Stimulated activated CD8-positive, alpha-beta memory T cell treated with anti-CD3 and anti-CD28 coated beads, Interleukin-2, amount 100 ng/mL, for 48 hours (primary cell): ENCODE measurements around the gene NEDD4L.
"Not testable (repeated sequence)": the region's sequence is repeated elsewhere in the genome, so short reads cannot be mapped to it uniquely, and the experiment has no call there.

Experiments
- DNase-seq, 2 donors: peaks; one replicate each; pipeline ENCODE4 v3.0.0-alpha.2; 2020; ENCODE audit warnings: low read depth in 2 of 2

NEDD4L gene

DNA sequence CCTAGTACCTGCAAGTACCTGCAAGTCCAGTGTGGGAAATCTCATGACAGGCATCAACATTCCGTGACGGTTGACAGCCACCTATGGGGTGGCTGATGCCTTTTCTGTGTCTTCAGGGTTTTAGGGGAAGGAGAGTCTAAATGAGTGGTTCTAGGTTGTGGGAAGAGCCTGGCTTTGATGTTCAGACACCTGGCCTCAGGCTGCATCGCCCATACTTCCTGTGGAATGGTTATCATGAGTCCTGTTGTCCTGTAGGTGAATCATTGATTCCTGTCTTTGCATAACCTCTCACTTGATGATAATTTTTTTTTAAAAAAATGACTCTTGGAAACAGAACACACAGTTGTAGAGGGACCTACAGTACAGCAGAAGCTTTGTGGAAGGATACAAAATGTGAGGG is 108.9 kb downstream of the NEDD4L start:
- no peak for DNase-seq

DNA sequence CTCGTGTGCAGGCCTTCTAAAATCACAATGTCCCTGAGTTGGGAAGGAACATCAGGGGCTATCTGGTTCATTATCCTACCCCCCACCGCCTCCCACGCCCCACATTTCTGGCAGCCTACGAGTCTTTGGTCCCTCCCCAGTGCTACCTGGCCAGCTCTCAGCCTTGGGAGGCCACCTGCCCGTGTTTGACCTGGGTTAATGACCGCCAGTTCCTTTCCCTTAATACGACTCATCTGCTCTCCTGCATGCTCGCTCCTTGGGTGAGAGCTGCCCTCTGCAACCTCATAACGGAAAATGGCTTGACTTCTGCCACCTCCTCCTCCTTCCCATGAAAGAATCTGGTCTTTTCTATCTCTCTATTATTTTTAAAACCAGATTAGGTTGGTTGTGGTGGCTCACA is 112.5 kb downstream of the NEDD4L start:
- DNase-seq = no peak

DNA sequence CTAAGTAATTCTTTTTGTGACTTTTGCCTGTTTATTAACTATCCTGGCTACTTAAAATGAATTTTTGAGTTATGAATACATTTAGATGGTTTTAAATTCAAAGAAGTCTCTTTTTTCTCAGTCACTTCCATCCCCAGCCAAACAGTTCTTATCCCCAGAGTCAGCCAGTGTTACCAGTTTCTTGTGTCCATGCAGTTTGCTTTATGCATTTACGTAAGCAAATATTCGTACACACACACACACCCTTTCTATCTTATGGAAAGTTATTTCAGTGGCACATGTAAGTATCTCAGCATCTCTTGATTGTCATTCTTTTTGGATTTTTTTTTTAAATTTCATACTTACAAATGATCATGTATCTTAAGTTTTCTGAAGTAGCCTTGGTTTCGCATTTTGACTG is 113.2 kb downstream of the NEDD4L start:
- no peak for DNase-seq

DNA sequence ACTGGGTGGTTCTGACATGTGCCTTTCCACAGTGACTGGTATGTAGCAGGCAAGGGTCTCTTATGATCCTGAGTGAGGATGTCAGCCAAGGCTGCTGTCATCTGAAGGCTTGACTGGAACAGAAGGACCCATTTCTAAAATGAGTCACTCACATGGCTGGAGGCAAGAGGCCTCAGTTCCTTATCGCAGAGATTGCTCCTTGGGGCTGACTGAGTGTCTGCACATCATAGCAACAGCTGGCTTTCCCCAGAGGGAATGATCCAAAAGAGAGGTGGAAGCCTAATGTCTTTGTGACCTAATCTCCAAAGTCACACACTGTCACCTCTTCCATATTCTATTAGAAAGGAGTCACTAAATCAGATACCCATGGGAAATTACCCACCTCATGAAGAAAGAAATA is 114.0 kb downstream of the NEDD4L start:
- no peak for DNase-seq

DNA sequence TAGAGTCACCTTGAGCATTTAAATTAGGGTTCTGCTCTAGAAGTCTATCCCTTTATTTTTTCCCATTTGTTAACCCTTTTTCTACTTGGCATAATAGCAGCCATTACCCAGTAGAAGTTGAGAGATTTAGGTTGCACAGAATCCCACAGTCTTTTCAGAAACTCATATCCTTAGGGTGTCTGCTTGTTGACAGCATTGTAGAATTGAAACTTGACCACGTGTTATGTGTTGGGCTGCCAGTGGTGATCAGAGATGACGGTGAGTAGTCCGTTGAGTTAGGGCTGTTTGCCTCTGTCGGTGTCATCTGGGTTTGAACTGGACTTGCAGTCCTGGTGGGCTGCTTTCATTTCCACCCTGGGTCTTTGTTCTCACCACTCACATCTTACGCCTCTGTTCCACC is 114.4 kb downstream of the NEDD4L start:
- no peak for DNase-seq

DNA sequence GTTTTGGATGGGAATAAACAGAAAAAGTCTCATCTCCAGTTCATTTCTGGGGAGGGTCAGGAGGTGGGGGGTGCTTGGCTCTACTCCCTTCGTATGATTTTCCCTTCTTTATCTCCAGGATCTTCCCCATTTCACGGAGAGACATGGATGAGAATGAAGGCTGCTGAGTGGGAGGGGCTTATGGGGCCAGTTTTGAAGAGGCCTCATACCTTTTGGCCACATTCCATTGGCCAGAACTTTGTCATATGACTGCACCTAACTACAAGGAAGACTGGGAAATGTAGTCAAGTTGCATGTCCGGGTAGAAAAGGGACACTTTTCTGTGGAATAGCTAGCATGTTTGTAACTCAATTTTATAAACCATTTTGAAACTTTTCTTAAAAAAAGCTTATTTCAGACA is 117.6 kb downstream of the NEDD4L start:
- no peak for DNase-seq

DNA sequence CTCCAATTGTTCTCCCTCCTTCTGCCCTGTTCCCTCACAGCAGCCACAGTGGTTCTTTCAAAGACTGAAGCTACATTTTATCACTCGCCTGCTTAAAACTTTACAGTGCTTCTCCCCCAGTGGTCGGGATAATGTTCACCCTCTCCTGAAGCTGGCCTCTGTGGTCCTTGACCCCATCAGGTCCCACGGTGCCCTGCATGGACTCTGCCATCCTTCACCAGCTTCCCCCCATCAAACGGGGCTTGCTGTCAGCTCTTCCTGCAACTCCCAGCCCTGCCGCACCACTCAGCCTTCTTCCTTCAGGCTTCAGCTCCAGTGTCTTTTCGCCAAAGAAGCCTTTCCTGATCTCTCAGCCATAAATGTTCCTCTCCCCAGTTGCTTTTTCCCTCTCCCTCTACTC is 118.1 kb downstream of the NEDD4L start:
- DNase-seq = no peak

DNA sequence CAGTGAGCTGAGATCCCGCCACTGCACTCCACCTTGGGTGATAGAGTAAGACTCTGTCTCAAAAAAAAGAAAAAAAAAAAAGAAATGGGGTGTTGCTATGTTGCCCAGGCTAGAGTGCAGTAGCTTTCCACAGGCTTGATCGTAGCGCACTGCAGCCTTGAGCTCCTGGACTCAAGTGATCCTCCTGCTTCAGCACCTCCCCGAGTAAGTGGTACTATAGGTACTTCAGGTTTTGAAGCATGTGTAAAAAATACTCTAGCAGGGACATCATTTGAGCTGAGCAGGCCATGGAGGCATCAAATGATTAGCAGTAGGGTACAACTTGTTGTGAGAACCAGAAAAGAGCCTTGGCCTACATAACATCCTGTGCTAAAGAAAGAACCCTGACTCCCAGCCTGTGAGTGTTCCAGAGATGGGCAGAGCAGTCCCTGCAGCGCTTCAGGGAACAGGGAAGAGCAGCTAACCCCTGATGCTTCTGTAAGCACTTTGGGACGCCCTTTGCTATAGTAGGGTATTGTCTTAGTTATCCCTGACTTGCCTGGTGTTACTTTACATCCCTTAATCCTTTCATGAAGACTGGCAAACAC is 119.1 kb downstream of the NEDD4L start:
- DNase-seq = no peak

DNA sequence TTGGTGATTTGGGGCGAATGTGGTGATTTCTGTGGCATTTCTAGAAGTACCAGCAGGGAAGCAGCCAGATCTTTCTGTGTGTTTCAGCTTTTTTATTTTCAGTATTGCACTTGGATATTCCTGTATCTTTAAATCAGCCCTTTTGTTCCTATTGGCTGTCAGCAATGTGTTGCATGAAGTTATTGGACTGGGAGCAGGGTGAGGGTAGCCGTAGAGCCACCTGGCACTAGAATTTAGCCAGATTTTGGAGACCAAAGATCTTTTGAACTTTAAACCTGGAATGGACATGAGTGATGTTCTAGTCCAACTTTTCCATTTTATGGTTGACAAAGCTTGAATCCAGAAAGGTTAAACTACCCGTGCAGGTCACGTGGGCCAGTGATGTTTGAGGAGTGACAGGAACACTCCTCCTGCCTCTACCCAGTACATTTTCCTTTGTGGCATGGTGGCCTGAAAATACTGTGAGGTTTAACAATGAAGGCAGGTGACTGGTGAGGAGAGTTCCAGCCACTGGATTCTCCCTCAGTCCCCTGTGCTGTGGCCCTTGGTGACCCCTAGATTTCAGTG is 122.3 kb downstream of the NEDD4L start:
- no peak for DNase-seq

DNA sequence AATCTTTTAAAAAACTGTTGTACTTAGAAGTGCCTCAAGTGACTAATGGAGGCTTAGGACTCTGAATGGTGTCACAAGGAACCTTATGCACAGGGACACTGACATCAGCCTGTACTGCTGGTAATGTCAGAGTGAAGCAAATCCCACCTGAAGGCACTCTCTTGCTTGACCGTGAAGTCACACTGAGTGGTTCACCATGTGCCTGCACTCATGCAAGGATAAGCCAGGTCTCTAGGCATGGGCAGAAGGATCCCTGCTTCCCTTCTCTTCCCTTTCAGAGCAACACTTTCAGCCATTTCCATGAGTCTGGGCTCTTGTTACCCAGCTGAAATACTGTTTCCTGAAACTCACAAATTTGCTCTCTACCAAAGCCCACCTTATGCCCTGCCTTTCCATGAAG is 123.0 kb downstream of the NEDD4L start:
- no peak for DNase-seq

DNA sequence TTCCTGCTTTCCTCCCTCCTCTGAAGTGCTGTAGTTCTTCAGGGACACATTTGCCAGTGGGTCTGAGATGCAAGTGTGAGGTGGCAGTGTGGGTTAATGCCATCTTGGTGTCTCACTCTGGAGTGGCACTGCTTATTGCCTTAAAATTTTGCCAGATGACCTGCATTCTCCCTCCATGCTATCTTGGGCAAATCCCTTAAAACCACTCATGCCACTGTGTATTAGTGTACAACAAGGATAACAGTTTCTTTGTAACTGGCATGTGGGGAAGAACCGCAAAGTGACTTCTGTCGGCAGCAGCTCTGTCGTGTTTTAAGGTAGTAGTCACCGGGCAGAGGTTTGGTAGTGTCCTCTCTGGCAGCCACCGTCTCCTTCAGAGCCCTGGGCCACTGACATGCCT is 124.2 kb downstream of the NEDD4L start:
- no peak for DNase-seq

DNA sequence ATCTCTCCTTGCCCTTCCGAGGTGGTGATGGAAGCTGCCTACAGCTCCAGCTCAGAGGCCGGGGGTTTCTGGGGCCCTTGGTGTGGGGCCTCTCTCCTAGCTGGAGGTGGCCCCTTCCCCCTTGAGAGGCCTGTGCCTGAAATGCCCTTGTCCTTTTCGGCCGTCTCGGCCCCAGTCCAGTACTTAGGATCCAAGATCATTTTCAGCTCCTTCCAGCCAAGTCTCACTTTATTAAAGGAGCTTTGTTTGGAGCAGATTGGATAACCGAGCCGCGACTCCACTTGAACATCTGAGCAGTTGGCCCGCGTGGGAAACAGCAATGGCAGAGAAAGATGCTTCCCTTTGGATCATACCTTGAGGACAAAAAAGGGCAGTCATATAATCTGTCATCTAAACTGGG is 125.0 kb downstream of the NEDD4L start:
- no peak for DNase-seq

DNA sequence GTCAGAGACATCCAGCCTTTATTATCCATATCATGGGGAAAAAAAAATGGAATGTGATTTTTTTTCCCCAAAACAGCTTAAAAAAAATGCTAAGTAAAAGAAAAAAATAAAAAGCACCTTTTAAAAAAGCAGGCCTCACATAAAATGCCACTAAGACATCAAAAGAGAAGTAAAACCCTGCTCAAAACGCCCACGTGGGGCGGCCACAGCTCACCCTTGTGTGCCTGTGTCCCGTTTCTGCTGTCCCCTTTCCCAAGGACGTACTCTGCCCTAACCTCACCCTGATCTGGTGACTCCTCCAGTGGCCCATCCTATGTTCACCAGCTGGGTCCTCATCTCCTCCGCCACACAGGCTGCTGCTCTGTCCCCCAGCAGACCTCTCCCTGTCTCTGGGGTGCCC is 125.4 kb downstream of the NEDD4L start:
- no peak for DNase-seq

DNA sequence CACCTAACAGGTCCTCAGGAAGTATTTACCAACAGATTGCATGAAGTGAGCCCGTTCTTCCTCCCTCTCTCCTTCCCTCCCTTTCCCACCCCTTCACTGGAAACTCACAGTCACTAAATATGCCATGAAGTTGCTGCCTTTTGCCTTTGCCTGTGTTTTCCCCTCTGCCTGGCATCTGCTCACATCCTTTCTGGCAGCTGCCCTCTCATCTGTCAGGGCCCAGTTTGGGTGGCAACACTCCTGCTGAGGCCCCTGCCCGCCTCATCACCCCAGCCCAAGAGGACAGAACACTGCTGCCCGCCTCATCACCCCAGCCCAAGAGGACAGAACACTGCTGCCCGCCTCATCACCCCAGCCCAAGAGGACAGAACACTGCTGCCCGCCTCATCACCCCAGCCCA is 126.0 kb downstream of the NEDD4L start:
- DNase-seq = not testable (repeated sequence)

DNA sequence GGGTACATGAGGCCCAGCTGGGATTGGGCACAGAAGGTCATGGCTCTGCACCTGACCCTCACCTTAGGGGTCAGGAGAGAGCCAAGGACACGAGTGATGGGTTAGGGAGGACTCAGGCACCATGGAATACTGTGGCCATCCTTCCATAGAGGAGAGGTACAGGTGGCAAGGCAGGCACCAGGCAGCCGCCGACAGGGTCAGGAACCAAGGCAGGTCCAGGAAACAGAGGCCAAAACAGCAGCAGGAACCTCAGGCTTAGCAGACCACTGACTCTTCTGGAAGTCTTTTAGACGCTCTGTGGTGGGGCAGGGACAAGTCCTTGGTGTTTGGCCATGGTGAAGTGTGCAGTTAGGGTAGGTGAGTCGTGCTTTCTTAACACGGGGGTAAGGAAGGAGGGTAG is 128.0 kb downstream of the NEDD4L start:
- no peak for DNase-seq

DNA sequence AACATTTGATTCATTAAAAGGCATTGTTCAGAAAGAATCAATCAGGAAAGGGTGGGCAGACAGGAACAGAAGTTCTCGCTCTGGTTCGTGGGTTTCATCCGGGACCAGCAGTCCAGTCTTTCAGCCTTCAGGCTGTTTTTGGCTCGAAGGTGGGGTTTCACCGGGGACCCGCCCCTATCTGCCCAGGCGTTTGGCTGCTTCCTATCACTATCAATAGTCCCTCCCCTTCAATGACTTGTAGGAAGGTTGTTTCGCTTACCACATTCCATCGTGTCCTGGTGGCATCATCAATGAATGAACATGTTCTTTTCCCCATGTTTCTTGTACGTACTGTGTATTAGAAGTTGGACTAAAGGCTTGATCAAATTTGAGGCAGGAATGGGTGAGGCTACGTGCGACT is 130.3 kb downstream of the NEDD4L start:
- no peak for DNase-seq

DNA sequence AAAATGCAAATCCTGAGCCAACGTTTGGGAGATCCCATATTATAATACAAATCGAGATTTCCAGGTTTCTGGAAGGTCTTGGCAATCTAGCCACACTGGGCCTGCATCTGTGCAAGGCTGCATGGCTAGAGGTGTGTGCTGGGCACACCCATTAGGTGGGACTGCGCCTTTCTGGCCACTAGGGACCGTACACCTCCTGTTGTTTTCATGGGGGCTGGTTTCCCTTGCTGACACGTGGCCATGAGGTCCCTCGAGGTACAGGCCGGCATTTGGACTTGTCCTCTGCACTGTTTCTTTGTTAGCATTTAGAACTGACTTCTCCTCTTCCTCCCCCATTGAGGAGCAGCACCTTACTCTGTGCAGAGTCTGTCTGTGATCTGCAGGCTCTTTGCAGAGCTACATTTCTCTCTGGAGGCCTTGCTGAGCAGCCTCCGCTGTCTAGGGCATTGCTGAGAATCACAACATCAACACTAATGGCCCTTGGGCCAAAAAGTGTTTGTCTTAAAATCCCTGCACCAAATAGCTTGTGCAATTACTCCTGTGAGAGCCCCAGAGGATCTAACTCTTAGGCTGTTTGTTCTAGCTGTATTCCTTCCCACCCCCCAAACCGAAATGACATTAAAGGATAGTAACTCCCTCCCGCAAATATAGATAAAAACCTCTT is 131.2 kb downstream of the NEDD4L start:
- no peak for DNase-seq

DNA sequence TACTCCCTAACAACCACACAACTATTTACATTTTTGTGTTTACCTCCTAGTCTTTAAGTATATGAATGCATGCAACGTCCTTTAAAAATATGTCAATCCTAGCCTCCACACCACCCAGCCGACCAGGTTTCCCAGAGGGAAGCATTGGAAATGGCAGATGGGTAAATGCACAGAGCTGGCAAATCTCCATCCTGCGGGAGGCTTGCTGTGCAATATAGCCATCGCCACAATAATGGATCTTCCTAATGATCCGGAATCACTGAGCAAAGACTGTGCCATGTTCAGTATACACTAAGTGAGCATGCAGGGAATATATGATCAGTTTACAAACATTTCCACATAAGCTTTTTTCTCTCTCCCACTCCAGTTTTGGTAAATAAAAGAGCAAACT is 131.8 kb downstream of the NEDD4L start:
- DNase-seq = no peak

DNA sequence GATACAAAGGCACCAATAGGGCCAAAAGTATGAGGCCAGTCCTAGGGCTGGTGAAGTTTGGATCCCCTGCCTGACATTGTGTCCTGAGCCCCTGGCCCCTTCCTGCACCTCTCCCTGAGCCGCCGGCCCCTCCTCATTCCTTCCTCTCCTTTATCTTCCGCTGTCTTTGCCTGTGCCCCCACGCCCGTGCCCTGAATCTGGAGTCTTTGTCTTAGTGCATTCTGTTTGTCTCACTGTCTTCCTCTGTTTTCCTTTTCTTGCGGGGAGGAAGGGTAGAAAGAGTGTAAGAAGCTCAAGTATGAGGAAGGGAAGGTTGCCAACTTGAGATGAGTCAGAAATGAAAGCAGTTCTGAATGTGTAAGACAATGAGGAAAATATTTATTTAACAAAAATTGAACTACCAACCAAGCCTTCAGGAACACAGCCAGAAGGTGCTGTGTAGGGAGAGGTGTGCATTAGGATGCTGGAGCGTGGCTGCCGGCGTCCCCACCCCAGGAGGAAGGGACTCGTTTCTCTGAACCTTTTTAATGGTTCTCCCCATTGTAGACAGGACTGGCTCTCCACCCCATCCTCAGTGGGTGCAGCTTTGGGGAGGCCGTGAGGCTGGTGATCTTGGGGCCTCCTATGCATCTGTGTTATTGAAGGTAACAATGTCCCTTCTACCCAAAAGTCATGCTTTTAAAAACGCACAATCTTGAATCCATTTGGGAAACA is 133.1 kb downstream of the NEDD4L start:
- DNase-seq = no peak

DNA sequence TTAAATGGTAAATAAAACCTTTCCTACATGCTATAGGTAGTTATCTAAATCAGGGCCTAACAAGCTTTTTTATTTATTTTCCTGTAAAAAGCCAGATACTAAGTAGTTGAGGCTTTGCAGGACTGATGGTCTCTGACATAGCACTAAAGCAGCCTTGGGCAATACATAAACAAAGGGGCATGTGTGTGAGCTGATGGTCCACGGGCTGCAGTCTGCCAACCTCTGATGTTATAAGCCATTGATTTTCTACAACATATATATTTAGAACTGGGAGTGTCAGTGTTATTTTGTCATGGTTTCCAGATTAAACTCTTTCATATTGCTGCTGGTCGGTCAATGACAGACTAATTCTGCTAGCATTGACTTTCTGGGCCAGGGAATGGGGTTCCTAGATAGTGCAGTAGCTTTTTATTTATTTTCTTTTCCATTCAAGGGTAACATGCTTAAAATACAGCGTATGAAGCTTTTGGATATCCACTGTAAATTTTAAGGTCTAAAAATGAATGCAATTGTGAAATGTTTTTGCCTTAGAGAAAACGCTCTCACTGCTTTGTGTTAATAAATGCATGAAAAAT is 134.0 kb downstream of the NEDD4L start:
- no peak for DNase-seq

DNA sequence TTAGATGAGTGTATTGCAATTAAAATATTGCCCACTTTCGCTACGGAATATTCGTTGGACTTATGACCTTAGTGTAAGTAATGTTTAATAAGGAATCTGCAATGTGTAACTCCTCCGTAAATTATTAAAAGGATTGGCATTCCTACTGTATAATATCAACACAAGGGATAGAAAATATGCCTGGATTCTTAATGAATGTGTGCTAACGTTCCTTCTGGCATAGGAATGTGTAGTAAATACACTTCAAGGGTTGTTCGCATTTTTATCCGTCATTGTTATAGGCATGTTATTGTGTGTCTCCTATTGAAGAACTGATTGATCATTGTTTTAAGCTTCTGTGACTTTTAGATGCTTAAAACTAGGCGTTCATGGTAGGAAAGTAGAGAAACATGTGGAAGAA is 134.5 kb downstream of the NEDD4L start:
- no peak for DNase-seq

DNA sequence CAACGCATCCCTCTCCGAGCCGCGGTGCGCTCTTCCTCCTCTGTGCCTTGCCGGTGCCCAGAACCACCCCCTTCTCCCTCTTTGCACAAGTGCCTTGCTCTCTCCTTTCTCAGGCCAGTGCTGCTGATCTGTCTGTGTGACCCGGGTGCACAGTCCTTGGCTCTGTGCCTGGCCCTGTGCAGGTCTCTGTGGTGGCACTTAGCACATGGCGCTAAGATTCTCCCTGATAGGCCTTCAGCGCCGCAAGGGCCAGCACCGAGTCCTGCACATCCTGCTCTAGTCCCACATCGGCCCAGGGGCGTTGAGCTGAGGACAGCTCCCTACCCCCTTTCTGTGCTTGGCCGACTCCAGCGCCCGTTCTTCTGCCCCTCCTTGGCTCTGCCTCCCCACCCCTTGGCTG is 136.1 kb downstream of the NEDD4L start:
- no peak for DNase-seq
